HG02798 (cell line): ENCODE results near the gene SORT1.

Experiments used
- ATAC-seq: cut with Tn5 transposase; IDR thresholded peaks from one replicate; pipeline ENCODE4 v1.9.1; 2021; ENCODE audit warnings: mild to moderate bottlenecking; ENCODE audit not compliant: unreplicated experiment, poor library complexity

Gene SORT1

GRCh38 chr1:109265741-109266330, 131.9 kb downstream of the SORT1 start:
- no peak for ATAC-seq

- no peak for ATAC-seq
Measured at GRCh38 chr1:109265016-109265415, 132.7 kb downstream of the SORT1 start.

DNA sequence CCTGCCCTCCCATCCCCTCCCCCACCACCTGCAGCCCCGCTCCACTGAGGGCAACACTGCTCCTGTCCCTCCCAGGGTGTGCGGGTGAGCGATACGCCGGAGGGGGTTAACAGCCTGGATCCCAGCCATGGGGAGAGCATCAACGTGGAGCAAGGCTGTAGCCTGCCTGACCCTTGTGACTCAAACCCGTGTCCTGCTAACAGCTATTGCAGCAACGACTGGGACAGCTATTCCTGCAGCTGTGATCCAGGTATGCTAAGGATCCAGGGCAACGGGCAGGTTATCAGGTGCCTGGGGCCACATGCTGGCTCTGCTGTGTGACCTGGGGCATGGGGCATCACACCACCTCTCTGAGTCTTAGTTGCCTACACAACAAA, 133.4 kb downstream of the SORT1 start:
- no peak for ATAC-seq

GRCh38 chr1:109263597-109264378, 133.9 kb downstream of the SORT1 start:
- peak; percentile 72 for ATAC-seq

GRCh38 chr1:109263234-109263596, 134.5 kb downstream of the SORT1 start:
- no peak for ATAC-seq

DNA sequence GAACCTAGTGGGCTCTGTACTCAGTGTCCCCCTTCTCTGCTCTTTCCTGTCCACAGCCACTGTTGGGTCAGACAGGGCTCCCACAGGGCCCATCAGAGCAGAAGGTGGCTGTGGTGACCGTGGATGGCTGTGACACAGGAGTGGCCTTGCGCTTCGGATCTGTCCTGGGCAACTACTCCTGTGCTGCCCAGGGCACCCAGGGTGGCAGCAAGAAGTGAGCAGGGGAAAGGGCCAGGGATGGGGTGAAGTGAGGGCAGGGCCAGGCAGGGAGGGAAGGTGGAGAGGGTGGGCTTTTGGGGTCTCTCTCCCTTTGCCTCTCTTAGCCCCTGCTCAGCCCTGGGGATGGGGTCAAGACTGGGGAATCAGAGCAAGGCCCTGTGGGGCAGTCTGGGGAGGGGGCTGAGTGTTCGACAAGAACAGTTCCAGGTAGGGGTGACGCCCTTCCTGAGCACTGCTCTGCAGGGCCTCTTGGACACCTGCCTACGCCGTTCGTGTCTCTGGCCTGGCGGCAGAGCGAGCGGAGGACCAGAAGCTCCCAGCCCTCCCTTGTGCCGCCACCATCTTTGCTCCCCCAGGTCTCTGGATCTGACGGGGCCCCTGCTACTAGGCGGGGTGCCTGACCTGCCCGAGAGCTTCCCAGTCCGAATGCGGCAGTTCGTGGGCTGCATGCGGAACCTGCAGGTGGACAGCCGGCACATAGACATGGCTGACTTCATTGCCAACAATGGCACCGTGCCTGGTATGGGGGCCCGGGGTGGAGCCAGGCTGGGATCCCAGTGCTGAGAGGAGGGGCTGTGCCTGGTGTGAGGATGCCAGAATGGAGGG, 135.3 kb downstream of the SORT1 start:
- no peak for ATAC-seq

- ATAC-seq: no peak
Measured at GRCh38 chr1:109261578-109261977, 136.1 kb downstream of the SORT1 start.

DNA sequence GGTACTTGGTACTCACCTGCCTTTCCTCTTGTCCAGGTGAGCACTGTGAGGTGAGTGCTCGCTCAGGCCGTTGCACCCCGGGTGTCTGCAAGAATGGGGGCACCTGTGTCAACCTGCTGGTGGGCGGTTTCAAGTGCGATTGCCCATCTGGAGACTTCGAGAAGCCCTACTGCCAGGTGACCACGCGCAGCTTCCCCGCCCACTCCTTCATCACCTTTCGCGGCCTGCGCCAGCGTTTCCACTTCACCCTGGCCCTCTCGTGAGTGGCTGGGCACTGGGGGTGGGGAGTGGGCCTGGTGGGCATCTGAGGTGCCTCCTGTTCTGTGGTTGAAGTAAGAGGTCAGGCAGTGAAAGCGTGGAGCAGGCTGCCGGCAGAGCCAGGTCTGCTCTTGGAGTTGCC, 136.7 kb downstream of the SORT1 start:
- ATAC-seq: no peak

DNA sequence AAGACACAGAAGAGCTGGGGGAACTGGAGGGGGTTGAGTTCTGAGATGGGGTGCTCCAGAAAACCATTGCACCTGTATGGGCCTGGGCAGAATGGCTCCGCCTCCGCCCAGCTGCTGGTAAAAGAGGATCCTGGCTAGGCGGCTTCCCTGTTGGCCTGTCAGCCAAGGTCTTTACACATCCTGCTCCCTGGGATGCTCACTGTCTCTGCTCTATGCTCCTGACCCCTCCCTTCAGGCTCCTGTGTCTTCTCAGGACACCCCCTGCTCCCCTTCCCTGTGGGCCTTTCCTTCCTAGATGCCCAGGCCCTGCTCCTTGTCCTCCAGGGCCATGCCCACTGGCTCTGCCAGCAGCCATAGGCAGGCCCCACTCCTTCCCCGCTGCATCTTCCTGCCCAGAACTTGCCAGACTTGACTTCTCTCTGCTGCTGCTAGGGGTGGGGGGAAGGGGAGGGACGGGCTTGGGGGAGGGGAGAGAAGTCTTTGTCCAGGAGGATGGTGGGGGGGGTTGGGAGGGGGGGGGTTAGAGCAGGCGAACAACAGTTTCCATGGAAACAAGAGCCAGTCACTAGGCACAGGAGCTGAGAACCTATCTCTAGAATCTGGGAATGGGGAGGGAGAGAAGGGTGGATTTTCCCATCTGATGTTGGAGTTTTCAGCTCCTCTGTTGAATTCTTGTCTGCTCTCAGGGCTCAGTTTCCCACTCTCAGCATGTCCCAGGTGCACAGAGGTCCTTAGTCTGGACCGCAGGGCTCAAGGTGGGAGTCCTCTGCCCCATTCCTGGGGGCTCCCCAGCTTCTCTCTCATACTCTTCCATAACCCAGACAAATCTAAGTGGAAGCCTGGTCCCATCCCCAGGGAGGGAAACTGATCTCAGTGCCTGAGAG, 137.8 kb downstream of the SORT1 start:
- no peak for ATAC-seq
